ENCODE measurements around the gene HDAC9.
"Not testable (repeated sequence)": the region's sequence is repeated elsewhere in the genome, so short reads cannot be mapped to it uniquely, and the experiment has no call there.

The HDAC9 gene

DNA sequence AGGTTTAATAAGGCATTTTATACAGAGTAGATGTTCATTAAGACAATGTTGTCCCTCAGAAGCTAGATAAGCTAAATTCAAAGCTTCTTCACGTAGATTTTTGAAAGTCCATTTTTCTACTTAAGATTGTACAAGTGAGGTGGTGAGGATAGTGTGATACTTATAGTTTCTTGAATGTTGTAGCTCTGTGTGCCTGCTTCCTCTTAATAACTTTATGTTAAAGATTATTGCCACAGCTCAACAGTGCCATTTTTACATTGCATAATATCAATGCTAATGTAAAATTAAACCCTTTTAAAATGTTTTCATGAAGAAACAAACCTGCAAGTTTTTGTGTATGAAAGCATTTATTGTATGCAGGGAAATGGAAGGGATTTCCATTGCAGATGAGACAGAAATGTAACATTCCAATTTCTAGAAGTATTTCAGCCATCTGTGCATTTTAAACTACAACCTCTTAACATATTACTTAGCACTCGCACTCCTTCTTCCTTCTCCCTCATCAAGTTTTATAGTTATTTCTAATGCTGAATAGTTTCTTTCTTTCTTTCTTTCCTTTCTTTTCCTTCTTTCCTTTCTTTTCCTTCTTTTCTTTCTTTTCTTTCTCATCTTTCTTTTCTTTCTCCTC, 409.9 kb downstream of the HDAC9 start:
- no peak for DNase-seq

DNA sequence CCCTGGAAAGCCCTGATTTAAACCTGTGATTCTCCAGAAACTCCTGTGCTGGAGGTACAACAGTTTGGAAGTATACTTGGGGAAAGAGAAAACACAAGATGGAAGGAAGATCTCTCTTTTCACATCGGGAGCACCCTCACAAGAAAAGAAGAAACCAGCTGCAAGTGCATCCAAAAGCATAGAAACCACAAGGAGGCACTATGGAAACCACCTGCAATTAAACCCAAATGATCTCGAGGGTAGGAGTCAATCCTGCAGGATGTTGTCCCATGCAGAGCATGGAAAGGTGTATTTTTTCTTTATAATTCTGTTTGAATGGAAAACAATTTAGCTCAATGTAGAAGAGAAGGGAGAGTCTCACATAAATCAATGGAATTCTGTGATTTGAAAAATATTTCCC, 411.4 kb downstream of the HDAC9 start:
- DNase-seq: no peak

DNA sequence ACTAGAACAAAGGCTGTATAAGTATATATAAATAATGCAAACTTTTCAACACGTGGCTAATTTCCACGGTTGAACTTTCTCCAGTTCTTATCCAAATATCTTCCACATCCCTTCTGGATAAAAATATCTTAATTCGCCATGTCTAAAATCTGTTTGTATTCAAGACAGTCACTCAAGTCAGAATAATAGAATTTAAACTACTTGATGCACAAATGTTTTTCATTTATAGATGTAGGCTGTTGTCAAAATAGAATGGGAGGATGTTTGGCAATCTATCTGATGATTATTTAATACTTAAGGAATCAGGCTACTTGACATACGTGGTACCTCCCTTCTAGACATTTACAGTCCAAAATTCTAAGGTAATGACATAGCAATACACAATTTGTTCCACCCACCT, 417.6 kb downstream of the HDAC9 start:
- no peak for DNase-seq

DNA sequence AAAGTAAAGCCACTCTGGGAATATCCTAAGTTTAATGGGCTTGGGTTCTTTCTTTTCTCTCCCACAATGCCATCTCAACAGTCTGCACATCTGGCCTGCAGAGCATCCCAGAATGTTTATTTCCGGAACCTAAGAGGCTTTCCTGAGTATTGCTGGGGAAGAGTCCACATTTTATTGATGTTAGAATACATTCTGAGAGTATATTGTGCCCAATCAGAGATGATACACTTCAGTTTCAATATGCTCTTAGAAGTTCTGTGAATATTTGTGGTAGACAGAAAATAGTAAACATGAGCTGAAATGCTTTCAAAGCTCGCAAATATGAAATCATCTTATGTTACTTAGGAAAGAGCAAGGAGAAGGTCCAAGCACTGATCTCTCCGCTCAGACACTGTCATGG, 421.3 kb downstream of the HDAC9 start:
- DNase-seq: no peak

DNA sequence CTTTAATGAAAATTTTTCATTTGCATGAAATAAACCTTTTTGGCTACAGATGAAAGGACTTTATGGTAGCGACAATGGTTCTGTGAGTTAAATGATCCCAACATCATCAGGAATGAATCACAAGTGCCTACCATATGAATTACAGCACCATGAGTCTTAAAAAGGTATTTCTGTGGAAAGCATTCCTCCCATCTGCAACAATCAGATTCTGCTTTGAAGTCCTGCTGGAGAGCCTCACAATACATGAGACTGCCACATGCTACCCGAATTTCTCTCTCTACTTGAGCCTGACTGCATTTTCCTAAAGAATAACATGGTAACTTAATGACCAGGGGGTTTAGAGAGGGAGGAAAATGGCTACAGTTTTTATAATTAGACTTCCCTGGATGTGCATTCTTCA, 431.6 kb downstream of the HDAC9 start:
- no peak for DNase-seq

DNA sequence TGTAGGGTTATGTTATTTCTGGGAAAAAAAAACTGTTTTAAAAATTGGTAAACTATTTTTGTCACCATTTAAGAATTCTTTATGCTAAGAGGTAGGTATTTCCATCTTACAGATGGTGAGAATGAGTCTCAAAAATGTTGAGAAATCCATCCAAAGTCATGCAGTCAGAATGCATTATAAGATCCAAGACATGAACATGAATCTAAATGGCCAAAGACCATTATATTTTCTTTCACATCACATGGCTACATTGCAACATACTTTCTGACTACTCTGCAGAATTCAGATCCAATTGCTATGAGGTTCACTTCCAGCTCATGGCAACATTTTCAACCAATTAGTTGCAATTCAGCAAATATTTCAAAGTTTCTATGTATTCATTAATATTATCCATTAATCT, 440.7 kb downstream of the HDAC9 start:
- no peak for DNase-seq

DNA sequence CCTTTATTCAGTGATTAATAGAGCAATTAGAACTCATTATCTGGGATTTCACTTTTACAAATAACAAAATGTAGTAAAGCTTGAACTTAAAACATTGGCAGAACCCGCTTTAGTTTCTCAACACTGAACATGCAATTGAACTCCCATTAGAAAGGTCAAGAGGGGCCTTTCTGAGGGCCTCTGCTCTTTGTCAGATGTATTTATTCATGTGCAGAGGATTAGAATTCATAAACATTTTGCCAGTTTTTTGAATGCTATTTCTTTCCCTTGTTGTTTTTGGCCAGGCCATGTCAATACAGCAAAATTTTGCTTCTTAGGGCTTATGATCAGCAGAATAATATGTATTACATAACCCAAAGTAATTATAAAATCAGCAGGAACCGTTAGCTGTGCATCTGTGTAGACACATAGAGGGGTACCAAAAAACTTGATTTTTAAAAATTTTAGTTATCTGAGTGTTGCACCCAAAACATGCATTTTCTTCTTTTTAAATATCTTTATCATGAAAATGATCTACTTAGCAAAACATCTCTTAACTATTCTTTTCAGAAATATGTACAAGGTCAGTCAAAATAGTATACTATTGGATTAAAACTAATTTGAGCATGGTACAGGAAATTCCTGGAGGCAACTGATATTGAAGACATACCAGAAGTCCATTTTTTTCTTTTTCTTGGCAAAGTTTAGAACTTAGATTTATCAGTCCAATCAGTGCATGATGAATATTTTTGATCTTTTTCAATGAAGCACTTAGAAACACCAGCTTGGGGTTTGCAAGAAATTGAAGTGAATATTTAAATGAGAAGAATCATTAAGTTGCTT, 444.4 kb downstream of the HDAC9 start:
- no peak for DNase-seq

DNA sequence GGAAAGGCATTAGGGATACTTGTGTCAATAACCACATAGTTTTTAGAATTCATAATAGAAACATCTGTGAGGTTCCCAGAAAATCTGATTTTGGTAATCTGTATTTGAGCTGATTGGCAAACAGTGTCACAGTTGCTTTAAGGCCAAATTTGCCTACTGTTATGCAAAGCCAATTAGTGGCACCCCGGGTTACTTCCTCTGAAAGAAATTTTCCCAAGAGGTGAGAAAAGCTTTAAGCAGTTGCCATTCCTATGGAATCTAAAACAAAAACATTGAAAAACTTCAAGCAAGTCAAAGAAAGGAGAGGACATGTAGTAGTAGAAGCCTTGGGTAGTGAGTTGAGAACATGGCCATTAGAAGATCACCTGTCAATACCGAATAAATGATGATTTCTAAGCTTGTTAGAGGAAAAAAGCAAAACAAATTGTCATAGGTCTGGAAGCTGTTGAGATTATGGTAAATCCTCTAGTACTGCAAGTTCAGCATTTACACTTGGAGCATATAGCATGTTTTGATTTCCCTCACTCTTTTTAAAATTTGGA, 445.1 kb downstream of the HDAC9 start:
- DNase-seq: no peak

DNA sequence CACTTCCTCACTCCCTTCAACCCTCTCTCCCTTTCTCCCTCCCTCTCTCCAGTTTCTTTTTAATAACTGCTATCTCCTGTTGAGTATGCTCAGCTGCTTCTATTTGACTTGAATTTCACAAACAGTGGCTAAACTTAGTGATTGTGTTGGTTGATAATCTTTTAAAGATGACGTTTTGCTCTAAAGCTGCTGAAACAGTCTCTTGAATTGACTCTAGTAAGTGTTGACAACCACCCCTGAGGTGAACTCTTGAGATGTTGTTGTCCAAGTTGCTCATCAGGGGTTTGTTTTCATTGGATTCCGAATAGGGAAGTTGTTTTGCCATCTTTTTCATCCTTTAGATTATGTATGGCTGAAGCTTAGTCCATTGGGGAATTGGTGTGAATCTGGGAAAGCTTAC, 445.7 kb downstream of the HDAC9 start:
- DNase-seq: no peak

DNA sequence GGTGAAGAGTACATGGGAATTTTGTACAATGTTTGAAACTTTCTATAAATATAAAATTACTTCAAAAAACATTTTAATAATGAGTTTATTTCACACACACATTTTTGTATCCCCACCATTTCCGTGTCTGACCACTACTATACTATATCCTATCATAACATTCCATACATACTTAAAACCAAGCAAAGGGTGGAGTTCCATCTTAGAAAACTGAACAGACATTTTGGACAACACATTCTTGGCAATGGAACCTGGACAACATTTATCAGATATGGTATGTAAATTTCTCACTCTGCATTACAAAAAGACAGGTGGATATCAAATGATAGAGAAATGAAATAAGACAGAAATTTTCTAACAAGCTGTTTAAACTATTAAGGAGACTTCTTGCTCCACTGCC, 453.0 kb downstream of the HDAC9 start:
- no peak for DNase-seq

DNA sequence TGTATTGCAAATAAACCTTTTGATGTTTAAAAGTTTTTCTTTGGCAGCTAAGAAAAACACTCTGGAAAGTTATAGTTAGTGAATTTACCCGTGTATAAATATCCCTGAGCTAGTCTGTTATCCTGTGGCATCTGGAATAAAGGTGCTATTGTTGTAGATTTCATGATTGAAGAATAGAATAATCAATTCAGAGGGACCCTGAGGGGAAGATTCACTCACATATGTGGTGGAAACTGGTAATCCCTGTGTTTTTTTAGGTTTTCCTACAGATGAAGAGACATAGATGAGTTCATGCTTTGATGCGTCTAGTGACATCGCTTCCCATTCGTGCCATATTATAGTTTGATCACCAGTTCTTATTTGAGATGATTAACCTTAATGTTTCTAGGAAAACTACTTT, 457.3 kb downstream of the HDAC9 start:
- DNase-seq: no peak

DNA sequence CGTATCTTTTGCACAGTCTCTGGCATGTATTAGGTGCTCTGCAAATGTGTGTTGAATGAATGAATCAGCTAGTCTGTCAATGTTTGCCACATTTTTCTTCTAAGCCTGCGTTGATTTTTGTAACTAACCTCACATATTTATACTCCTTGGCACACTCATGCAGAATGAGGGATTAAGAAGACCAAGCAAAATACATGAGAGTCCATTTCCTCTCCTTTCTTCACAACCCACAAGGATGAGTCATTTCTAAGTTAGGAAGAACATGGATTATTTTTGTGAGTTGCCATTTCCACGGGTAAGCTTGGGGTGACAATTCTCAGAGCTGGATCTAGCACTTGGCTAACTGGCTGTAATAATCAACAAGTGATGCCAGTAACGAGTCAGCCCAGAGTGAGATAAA, 463.1 kb downstream of the HDAC9 start:
- no peak for DNase-seq

DNA sequence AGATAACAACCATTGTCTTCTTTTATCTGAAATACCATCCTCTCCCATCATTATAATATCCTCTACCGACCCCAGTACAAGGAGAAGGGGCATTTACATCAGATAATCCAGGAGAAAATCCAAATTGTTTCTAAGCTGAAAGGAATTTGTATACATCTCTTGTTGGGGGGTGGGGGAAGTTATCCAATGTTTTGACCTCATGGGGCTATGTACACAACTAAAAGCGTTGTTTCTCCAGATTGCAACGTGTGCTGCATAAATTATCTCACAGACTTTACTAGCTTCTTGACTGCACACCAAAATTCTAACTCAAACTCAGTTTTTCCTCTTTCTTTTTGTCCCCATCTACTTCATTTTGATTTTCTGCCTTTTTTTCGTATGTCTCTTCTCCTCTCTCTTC, 465.2 kb downstream of the HDAC9 start:
- DNase-seq: no peak

DNA sequence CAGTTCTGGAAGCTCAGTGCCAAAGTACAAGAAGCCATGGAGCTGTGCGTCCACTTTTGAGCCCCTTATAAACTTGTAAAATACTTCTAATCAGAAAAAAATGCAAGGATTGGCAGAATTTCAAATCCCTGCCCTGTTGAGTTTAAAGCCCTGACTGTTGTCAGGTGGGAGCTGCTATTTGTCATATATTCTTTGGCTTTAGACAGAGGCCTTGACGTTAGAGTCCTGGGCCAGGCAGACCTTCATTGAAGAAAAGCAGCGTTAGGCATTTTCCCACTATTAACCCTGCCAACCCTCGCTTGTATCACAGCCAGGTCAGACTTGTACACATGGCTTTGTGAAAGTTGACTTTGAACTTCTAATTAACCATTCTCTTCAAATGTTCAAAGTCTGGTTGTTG, 466.5 kb downstream of the HDAC9 start:
- no peak for DNase-seq

DNA sequence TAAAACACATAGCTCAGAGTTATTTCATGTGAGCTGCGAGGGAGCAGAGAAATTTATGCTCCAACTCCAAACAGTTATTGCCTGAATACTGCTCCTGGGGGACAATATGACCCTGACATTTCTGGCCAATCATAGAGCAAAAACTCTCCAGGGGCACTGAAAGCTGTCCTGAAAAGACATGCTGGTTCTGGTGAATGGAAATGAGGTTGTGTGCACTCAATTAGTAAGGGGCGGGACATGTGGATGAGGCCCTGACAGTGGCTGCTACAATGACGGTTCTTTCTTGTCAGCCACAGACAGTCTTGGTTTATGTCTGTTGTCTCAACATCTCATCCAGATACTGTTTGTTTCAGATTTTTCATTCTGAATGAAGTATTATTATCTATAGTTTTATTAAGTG, 470.1 kb downstream of the HDAC9 start:
- no peak for DNase-seq

DNA sequence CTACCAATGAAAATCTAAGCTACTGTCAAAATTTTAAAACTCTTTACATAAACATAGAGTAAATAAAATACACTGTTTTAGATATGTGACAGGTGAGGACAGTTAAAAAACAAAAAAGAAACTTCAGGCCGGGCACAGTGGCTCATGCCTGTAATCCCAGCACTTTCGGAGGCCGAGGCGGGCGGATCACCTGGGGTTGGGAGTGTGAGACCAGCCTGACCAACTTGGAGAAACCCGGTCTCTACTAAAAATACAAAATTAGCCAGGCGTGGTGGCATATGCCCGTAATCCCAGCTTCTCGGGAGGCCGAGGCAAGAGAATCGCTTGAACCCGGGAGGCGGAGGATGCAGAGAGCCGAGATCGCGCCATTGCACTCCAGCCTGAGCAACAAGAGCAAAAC, 472.2 kb downstream of the HDAC9 start:
- not testable (repeated sequence) for DNase-seq

DNA sequence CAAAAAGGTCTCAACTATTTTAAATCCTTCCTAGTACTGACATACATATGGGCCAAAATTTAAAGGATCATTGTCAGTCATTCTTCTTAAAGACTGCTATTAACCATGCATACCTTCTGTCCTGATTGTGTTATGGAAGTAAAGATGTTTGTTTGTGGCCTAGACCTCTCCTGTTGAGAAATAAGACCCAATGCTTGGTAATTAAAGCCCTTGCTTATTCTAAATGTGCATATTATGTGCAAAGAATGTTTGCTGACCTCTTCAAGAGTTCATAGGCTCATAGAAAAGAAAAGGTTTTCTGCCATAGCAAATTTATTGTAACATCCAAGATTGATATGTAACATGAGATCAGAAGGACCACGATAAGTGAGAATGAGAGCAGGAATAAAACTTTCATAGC, 476.3 kb downstream of the HDAC9 start:
- DNase-seq: no peak

DNA sequence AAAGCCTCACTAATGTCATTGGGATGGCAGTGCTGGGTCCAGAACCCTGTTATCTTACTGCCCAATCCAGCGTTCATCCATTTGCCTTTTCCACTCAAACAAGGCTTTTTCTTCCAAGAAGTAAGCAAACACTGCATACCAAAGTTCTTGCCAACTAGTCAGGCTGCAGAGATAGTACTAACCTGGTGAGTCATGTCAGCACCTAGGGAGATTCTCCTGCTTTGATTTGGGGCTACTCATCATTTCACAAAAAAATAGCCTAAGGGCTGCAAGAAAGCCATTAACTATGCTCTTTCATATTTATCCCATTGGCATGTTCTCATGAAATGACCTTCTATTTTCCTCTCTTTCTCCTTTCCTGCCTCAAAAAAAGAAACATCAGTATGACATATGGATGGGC, 479.3 kb downstream of the HDAC9 start:
- no peak for DNase-seq

DNA sequence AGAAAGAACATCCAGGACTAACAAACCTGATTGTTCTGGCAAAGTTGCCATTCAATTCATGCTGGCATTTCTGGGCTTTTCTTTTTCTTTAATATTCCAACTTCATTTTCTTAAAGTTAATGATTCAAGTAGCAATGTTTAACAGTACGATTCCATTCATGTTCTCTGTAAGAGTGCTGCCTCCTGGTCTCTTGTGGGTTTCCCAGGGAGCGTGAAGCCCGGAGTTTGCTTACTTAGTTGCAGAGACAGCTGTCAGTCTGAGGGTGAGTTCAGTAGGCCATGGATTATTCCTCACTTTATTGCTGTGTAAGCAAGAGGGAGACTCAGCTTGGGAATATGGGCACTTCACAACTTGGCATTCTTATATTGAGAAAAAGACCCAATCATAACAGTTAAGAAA, 479.7 kb downstream of the HDAC9 start:
- DNase-seq: no peak

DNA sequence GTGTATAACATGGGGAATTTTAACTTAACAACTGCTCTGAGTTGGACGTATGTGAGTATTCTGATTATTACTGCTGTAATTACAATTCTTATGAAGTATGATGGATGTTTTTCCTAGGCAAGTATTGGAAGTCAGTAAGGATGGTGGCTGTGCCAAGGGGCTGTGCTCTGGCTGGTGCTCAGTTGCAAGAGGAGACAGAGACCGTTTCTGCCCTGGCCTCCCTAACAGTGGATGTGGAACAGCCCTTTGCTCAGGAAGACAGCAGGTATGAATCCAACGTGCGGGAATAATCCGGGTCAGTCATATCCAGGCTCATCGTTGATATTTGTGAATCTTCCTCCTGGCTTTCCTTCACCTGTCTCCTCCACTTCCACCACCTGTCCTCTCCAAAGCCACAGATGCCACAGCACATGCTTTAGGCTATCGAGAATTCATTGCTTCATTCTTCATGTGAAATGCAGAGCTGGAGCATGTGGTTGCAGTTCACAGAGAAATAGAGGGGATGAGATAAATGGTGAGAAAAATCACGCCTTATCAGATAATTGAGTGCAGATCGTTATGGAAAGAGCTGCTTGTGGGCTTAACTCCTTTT, 480.2 kb downstream of the HDAC9 start:
- DNase-seq: no peak

DNA sequence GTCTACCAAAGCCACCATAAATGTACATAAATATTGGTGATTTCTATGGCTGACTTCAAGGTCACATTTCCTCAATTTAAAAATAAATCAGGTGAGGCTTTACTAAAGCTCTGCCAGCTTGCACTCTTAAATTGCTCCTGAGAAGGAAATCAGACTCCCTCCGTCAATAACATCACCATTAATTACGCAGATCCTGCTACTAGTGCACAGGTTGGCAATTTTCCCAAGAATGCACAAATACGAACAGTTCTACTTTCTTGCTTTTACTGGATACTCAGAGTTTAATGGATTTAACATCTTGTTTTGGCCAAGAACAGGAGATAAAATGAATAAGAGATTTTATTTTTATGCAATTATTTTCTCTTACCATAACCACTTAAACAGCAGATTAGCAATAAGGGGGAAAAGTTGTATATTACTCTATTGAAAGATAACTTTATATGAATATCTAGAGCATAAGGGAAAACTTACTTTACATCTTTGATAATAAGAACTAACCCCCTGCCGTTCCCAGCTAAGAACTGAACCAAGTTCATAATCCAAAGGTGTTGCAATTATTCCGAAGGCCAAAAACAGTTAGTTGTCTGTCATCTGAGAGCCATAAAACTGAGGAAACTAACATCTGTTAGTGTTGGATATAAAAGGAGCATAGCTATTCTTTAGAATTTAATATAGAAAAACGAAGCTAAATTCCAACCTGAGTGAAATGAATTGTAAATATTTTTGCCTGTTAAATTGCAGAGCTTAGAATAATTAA, 481.3 kb downstream of the HDAC9 start:
- DNase-seq: no peak

DNA sequence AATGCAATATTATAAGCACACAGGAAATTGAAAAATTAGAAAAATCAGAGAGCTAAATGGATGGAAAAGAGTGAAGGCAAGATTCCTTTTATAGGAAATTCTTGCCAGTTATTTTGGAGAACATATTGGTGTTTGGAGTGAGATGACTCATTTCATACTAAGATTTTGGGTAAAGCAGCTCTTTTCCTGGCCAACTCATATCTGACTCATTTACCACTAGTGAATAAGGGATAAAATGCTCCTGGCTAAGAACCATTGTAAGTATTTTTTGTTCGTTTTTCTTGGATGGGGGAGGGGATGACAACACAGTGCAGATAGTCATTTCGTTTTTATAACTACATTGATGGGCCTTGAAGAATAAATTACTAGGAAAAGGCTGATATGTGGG, 482.6 kb downstream of the HDAC9 start:
- DNase-seq: no peak

DNA sequence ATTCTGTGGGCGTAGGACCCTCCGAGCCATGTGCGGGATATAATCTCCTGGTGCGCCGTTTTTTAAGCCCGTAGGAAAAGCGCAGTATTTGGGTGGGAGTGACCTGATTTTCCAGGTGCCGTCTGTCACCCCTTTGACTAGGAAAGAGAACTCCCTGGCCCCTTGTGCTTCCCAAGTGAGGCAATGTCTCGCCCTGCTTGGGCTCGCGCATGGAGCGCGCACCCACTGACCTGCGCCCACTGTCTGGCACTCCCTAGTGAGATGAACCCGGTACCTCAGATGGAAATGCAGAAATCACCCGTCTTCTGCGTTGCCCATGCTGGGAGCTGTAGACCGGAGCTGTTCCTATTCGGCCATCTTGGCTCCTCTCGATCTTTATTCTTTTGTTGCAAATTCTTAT, 495.2 kb downstream of the HDAC9 start:
- not testable (repeated sequence) for DNase-seq
